SH-SY5Y (cell line): ENCODE data around the gene NTM.

Experiments
- GATA2 ChIP-seq: IDR thresholded peaks from 2 replicates; pipeline ENCODE4 v1.6.1; 2011; ENCODE audit warnings: mild to moderate bottlenecking, low read depth, low read length
- GATA3 ChIP-seq: IDR thresholded peaks from 2 replicates; pipeline ENCODE4 v1.6.1; 2011; ENCODE audit warnings: low read depth, mild to moderate bottlenecking, low read length, moderate library complexity

NTM gene

DNA sequence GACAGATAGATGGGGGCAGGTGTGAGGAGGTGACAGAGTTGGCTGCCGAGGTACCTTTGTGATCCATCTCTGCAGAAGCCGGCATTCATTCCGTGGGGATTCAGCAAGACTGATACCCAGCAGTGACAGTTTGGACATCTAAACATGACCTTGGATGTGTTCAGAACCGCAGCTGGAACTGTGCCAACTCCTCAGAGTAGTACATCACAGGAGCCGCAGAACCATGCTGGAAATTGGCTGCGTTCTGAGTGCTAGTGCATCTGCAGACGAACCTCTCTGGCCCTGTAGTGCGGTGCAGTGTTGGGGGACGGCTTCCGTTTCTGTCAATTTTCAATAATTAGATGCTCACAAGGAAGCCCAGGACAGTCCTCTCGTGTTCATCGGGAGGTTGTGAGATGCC, 772.1 kb downstream of the NTM start:
- no peak for TF ChIP-seq GATA3
- no peak for TF ChIP-seq GATA2

DNA sequence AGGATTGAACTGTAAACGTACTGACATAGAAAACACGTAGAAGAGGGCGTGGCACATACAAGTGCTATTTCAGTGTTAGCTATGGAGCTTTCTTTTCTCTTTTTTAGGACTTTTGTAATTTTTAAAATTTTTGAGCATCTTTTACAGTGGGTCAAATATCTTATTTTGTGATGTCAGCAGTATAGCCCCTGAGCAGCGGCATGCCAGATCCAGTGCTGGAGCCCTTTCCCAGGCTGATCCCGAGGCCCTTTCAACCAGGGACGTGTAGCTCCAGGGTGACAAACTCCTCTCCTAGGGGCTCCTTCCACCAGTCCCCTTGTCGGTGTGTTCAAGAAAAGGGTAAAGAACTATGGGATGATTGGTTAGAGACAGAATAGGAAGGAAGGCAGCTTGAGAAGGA, 777.0 kb downstream of the NTM start:
- TF ChIP-seq GATA3 (no peak), GATA2 (no peak)

DNA sequence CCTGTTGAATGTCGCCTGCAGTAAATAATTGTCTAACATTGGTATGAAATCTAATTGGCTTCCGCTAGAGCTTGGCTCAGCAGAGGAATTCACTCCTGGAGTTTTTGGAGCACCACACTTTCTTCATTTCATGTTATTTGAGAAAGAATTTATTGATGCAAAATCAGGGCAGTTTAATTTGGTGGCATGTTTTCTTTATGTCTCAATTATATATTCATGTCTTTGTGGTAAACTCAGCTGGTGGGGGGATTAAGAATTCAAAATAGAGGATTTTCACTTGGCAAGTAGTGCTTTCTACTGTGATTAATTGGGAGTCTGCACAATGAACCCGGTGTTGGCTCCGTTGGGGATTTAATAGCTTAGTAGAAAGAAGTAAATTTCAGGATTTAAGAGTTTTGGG, 784.4 kb downstream of the NTM start:
- TF ChIP-seq GATA2 (no peak), GATA3 (no peak)

DNA sequence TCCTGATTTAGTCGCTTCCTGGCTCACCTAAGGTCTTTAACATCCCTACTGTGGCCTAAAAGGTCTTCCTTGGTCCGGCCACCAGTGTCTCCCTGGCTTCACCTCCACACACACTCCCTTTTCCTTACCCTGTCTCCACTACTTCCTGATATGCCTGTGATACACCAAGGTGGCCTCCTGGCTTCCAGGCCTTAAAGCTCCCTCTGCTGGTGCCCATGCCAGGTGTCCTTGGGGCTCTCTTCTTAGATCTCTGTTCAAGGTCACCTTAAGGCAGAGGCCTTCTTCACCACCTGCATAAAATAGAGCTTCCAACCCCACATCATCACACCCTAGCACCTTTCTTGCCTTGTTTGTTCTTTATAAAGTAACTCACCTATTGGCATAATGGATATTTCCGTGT, 787.7 kb downstream of the NTM start:
- TF ChIP-seq GATA3 (no peak), GATA2 (no peak)

DNA sequence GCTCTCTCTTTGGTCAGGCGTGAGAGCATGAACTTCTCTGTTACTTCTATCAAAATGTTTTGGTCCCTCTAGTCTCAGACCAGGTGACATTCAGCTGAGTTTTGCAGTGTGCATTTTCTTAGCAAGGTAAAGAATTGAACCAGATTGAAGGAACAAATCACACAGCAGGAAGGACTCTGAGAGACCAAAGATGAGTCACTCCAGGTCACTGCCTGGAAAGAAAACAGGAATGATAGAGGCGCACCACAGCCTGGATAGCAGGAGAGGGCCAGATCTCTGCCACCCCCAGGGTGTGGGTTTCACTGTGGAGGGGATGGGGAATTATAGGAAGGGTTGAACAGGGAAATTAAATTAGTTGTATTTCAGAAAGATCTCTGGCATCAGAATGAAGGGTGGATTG, 788.3 kb downstream of the NTM start:
- TF ChIP-seq GATA3 (no peak), GATA2 (no peak)

DNA sequence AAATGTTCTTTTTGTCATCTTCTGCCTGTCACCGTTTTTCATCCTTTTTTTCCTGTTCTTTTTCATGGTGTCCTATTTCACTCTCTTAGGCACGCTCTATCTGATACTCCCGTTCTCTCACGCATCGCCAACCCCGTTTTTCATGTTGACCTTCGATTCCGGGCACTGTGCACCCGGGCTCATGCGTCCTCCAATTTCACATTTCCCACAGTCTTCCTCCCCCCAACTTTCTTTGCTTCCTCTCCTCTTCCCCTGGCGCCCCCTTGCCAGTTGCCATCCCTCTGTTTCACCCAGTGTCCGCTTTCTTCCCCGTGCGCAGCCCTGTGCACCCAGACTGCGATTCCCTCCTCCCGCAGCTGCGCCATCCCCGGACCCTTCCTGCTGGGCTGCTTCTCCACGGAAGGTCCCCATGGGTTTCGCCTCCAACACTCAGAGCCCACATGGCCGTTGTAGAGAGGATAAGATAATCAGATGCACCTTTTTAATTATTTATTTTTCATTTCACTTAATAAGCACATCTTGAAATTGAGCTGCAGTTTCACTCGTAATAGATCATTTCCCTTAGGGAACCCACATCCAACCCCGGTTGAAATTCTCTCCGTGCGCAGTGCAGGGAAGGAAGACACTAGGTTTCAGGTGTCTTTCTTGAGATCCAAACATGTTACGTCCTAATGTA, 791.1 kb downstream of the NTM start:
- TF ChIP-seq GATA3 (no peak), GATA2 (no peak)

DNA sequence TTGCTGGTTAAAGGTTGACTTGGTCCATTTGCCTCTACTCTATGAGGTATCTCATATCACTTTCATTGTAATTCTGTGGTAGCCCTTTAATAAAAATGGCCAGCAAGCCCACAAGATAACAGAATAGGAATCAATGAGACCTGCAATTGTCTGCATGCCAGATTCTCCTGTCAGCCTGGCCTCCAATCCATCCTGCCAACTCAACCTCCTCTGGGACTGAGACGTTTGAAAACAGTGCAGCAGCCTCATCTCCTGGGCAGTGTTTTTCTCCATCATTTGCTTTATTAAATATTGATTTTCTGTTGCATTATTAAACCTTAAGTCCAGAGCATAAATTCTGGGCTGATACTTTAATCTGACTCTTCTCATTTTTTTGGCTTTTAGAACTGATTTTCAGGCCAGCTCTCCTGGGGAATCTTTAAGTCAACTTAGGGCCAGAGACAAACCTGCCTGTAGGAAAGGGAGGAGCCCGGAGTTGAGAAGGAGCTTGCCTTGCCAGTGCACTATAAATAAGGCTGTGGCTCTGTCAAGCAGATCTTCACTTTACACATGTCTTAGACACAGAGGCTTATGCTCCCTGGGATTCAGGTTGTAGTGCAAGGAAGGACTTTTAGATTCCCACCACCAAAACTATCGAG, 798.0 kb downstream of the NTM start:
- no peak for TF ChIP-seq GATA2
- no peak for TF ChIP-seq GATA3

DNA sequence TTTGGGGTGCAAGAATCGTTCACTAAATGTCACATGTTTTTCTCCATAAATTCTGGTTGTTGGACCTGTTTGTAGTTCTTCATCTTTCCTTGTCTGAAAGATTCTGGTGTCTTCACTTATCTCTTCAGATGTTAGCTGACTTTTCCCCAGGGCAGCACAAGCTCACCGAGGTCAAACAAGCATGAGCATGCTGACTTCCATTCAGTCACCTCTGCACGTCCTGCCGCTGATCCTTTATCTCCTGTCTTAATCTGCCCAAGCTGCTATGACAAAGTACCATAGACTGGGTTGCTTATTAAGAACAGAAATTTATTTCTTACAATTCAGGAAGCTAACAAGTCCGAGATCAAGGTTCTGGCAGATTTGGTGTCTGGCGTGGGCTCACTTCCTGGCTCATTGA, 800.6 kb downstream of the NTM start:
- no peak for TF ChIP-seq GATA3
- TF ChIP-seq GATA2 = no peak

DNA sequence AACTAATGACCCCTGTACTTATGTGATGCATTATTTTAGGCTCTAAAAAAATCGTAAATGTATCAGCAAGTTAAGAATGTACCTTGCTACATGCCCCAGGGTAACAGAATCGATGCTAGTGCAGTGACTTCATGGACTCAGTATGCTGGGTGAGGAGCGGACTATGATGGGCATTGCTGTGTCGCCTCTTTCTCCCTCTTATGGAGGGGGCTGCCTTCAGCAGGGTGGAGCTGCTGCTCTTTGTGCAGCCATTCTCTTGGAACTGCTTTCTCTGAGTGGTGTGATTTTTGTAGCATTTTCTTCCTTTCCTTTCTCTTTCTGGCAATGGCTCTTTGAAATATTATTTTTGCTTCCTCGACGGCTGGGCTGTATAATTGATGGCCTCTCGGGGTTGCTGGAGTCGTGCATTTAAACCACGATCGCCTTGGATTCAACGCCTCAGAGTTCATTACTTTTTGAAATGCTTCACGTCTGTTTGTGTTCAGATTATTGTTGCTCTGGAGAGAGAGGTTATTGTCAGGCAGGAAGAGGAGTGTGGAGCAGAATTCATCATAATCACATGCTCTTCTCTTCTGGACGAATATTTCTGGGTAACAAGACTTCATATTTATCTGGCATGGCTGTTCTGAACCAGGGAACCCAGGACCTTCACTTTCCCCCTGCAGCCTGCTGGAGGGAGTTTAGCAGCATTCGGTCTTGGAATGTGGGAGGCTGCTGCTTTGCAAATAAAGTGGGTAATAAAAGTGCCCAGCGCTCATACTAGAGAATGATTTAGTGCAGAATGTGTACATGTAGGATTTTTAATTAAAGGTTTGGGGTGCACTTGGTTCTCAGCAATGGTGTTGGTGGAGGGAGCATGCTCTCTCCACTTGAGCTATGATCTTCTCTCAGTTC, 804.2 kb downstream of the NTM start:
- TF ChIP-seq GATA2 = no peak

DNA sequence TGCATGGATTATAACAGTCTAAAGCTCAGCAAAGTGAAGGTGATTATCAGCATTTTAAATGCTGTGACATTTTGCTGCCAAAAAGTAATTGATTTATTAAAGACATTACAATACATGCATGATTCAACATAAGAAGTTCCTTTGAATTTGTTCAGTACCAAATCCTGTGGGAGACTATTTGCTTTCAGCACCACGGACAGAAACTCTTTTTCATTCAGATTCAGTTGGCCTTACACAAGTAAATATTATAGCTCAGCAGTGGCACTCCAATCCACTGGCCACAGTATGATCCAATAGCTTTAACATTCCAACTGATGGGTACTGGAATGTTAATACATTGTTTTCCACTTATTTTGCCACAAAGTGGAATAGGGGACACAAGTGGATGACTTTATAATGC, 806.7 kb downstream of the NTM start:
- TF ChIP-seq GATA3 = no peak
- no peak for TF ChIP-seq GATA2

DNA sequence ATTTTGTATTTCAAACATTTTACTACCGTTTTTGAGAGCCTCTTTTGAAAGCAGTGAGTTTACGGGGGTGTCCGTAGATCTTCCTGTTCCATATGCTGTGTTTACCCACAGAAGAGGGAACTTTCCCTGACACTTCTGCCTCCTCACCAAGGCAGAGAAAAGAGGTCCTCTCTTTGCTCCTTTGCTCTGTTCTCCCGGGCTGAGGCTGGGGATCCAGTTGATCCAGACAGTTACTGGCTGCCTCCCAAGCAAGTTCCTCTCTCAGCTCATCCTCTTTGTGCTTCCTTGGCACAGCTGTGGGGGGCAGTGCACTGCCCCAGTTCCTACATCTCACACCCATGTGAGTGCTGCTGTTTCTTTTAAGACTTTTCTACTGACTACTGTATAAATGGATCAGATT, 813.7 kb downstream of the NTM start:
- no peak for TF ChIP-seq GATA3
- TF ChIP-seq GATA2 = no peak

DNA sequence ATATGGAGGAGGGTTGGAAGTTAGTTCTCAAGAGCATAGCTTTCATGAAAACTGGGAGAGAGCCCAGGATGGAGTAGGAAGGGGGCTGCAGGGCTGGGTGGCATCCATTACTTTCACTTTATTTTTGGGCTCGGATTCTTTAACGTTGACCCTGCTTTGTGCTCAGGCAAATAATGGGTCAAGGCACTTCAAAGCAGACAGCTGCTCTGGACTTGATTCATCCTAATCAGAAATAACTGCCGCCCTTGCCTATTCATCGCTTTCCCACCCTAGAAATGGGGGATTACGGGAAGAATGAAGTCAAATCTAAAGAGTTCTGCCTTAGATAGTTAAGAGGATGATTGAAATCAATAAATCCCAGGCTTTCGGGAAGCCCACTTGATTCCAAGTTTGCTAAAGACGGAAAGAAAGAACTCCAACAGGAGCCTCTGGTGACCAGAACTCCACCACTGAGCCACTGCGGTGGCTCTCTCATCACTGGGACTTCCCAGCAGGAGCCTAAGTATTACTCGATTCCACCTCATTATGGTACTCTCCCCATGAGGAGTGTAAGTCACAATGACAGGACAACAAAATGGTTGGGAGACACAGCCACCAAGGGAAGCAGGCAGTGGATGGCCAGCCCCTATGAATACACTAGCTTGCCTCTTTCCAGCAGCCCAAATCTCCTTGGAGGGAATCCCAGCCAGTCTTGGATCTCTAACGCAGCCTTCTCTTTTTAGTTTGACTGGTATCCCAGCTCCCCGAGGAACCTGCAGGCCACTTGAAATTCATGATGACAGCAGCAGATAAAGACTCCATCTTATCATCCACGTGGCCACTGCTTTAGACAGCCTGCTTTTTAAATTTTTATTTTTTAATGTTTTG, 815.5 kb downstream of the NTM start:
- no peak for TF ChIP-seq GATA3
- no peak for TF ChIP-seq GATA2

DNA sequence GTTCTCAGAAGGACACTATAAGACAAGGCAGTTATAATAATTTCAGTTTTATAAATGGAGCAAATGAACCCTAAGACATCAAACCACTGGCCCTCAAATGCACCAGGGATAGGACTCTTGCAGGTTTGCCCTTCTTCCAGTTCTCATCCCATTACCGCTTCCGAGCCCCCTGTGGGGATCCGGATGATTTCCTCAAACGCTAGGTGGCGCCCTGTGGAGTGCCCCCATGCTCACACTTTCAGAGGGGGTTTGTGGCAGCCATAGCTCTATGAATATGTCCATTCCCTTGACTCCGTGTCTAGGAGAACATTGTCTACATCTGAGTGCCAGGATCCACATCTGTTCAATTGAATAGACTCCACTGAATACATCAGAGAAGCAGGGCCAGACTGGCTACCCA, 816.3 kb downstream of the NTM start:
- TF ChIP-seq GATA3 (no peak), GATA2 (no peak)

DNA sequence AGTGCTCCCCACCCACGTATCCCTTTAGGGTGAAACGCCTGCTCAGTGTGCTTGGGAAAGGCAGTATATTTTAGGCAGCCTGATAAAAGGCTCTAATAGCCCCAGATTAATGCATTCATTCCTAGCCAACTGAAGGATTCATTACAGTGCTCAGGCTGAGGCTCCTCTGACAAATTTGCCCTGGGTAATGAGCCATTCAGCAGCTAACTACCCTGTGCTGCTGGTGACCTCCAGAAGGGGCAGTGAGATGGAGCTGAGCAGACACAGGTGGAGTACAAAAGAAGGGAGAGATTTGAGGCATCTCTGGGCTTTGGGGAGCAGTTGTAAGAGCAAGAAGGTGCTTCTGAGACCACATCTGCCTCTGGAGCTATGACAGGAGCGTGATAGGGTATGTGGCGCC, 817.0 kb downstream of the NTM start:
- TF ChIP-seq GATA2 (no peak), GATA3 (no peak)

DNA sequence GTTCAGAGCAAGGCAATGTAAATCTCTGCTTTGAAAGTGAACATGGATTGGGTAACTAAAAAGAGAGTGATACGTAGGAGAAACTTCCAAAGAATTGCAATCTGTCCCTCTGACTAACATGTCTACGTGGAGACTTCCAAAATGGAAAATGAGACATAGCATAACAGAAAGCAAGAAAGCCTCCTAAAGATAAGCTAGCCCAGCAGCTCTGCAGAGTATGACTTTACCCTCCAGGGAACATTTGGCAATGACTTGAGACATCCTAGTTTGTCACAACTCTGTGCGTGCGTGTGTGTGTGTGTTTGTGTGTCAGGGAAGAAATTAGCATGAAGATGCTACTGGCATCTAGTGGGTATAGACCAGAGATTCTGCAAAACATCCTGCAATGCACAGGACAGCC, 817.4 kb downstream of the NTM start:
- TF ChIP-seq GATA2 = no peak
- TF ChIP-seq GATA3 = no peak
